PC-3 (cell line): Measurements from ENCODE around the gene FAM13A. TPM values are rescaled to one million over a fixed set of nuclear protein-coding genes. Genes with fewer than 3 reads are reported as not detected.

Source experiments
- ATAC-seq: fragments of 200-7000 bp; cut with Tn5 transposase; 2 replicates; pipeline ENCODE4 v1.9.1; 2020; ENCODE audit warnings: mild to moderate bottlenecking, moderate library complexity
- BruUV-seq: library from RNA; stranded (reverse); fragments of 400-500 nt; replicated peaks from 2 replicates; lab custom pipeline; 2021; lab: Mats Ljungman, UMichigan
- CTCF ChIA-PET: fragments of 300-600 bp; sonication (Branson Sonifier 250); formaldehyde crosslinking; loops from one replicate; lab custom pipeline; 2022; ENCODE audit warnings: antibody characterized with exemption; lab: Charles Lee
- POLR2A ChIA-PET: fragments of 300-600 bp; sonication (Branson Sonifier 250); formaldehyde crosslinking; loops from one replicate; lab custom pipeline; 2022; ENCODE audit warnings: antibody characterized with exemption; ENCODE audit not compliant: unreplicated experiment; lab: Charles Lee
- DNase-seq: peaks from one replicate; pipeline ENCODE4 v3.0.0-alpha.2; 2015
- H2AFZ ChIP-seq: fragments of 300-600 bp; sonication (generic); 2 replicates; pipeline ENCODE4 v1.6.0; 2016; ENCODE audit warnings: antibody characterized with exemption, low read length
- H3F3A ChIP-seq: fragments of 300-600 bp; sonication (generic); one replicate; pipeline ENCODE4 v1.6.0; 2017; ENCODE audit warnings: antibody characterized with exemption, low read length, control low read depth, mild to moderate bottlenecking; ENCODE audit not compliant: unreplicated experiment
- H3K27ac ChIP-seq: fragments of 300-600 bp; sonication (generic); 2 replicates; pipeline ENCODE4 v1.5.1; 2016; ENCODE audit warnings: mild to moderate bottlenecking, low read length
- H3K27me3 ChIP-seq: fragments of 300-600 bp; sonication (generic); 2 replicates; pipeline ENCODE4 v1.6.1; 2016; ENCODE audit warnings: low read length, mixed read lengths
- H3K36me3 ChIP-seq: fragments of 300-600 bp; sonication (generic); 2 replicates; pipeline ENCODE4 v1.6.1; 2016; ENCODE audit warnings: low read depth, mixed run types, low read length, mixed read lengths
- H3K4me1 ChIP-seq: fragments of 300-600 bp; sonication (generic); 2 replicates; pipeline ENCODE4 v1.5.1; 2016; ENCODE audit warnings: low read length; ENCODE audit not compliant: insufficient read depth
- H3K4me2 ChIP-seq: fragments of 300-600 bp; sonication (generic); 2 replicates; pipeline ENCODE4 v1.6.0; 2016; ENCODE audit warnings: low read length
- H3K4me3 ChIP-seq: fragments of 300-600 bp; sonication (generic); 2 replicates; pipeline ENCODE4 v1.5.1; 2016; ENCODE audit warnings: mild to moderate bottlenecking, low read length, mixed read lengths
- H3K79me2 ChIP-seq: fragments of 300-600 bp; sonication (generic); 2 replicates; pipeline ENCODE4 v1.6.1; 2017; ENCODE audit warnings: low read length, mixed read lengths
- H3K9ac ChIP-seq: fragments of 300-600 bp; sonication (generic); 2 replicates; pipeline ENCODE4 v1.6.0; 2016; ENCODE audit warnings: mild to moderate bottlenecking, low read length
- H3K9me2 ChIP-seq: fragments of 300-600 bp; sonication (generic); replicated peaks from 2 replicates; pipeline ENCODE4 v1.6.1; 2016; ENCODE audit warnings: mixed run types, low read length, mixed read lengths
- H3K9me3 ChIP-seq: fragments of 300-600 bp; sonication (generic); 2 replicates; pipeline ENCODE4 v1.6.1; 2016; ENCODE audit warnings: low read length, mixed read lengths
- H4K20me1 ChIP-seq: fragments of 300-600 bp; sonication (generic); 2 replicates; pipeline ENCODE4 v1.6.1; 2016; ENCODE audit warnings: low read length, mixed read lengths
- EZH2 ChIP-seq: fragments of 300-600 bp; sonication (generic); IDR thresholded peaks from one replicate; pipeline ENCODE4 v1.6.1; 2017; ENCODE audit warnings: antibody characterized with exemption, mild to moderate bottlenecking, low read length; ENCODE audit not compliant: unreplicated experiment
- EZH2phosphoT487 ChIP-seq: fragments of 300-600 bp; sonication (generic); IDR thresholded peaks from 2 replicates; pipeline ENCODE4 v1.6.1; 2018; ENCODE audit warnings: mild to moderate bottlenecking, antibody characterized with exemption, low read length, borderline replicate concordance
- intact Hi-C: fragments of 100-400 bp; cut with micrococcal nuclease; formaldehyde crosslinking; loops from 2 replicates; pipeline ENCODE4 v1.9.0; 2023
- total RNA-seq: library from RNA; depleted of rRNA; stranded (reverse); fragments of >200 nt; gene quantifications from 2 replicates; pipeline ENCODE4 v1.2.3, GENCODE V29; 2014
- TF ChIP-seq, protein P1 (sequence below): fragments of 300-600 bp; sonication (generic); conservative IDR thresholded peaks from 2 replicates; pipeline ENCODE4 v1.5.1; 2017; ENCODE audit warnings: antibody characterized with exemption, low read depth, mild to moderate bottlenecking, low read length

FAM13A gene
- total RNA-seq, 1 experiment from 2014 or later: 8.6 TPM

DNA sequence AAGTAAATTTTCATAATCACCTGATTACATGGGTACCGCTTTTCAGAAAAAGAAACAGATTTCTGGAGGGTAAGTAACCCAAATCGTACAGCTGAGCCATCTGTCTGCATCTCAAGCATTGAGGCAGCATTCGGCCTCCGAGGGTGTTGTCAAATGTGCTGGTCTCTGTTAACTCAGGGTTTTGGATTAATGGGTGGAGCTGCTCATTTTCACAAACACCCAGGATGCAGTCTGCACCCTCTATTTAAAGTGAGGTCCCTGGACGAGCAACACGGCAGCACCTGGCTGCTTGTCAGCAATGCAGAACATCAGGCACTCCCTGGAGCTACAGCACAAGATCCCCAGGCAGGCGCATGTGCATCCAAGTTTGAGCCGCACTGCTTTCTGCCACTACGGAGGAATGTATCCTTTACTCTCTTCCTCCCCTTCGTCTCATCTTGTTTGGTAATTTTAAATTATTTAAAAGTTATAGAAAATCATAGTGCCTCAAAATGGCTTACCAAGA, 334.7 kb downstream of the FAM13A start:
- Histone ChIP-seq H4K20me1 (no peaks in the 10 kb centered on the region), H3K4me3 (no peak overlapping the region), H3K9me3 (no peaks in the 10 kb centered on the region), H3K9ac (no peak overlapping the region), H3K9me2 (no peaks in the 10 kb centered on the region), H3F3A (no peaks in the 10 kb centered on the region), H3K4me1 (0 out of 2 replicates have a peak, but pooled peaks cover 6% of the 10 kb centered on the region), H3K36me3 (peaks cover 6% of the 10 kb centered on the region), H3K4me2 (no peak overlapping the region), H2AFZ (no peak overlapping the region), H3K27me3 (no peaks in the 10 kb centered on the region), H3K79me2 (no peaks in the 10 kb centered on the region), H3K27ac (no peak overlapping the region)
- ATAC-seq (no peak), DNase-seq (no peak)
- TF ChIP-seq EZH2 (no peak), EZH2phosphoT487 (no peak)
- TF ChIP-seq, protein P1, sequence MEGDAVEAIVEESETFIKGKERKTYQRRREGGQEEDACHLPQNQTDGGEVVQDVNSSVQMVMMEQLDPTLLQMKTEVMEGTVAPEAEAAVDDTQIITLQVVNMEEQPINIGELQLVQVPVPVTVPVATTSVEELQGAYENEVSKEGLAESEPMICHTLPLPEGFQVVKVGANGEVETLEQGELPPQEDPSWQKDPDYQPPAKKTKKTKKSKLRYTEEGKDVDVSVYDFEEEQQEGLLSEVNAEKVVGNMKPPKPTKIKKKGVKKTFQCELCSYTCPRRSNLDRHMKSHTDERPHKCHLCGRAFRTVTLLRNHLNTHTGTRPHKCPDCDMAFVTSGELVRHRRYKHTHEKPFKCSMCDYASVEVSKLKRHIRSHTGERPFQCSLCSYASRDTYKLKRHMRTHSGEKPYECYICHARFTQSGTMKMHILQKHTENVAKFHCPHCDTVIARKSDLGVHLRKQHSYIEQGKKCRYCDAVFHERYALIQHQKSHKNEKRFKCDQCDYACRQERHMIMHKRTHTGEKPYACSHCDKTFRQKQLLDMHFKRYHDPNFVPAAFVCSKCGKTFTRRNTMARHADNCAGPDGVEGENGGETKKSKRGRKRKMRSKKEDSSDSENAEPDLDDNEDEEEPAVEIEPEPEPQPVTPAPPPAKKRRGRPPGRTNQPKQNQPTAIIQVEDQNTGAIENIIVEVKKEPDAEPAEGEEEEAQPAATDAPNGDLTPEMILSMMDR: no peak
- intact Hi-C loops: no loop called here
- CTCF ChIA-PET: no interaction called here
- POLR2A ChIA-PET: no interaction called here
- BruUV-seq: no TSS peak

DNA sequence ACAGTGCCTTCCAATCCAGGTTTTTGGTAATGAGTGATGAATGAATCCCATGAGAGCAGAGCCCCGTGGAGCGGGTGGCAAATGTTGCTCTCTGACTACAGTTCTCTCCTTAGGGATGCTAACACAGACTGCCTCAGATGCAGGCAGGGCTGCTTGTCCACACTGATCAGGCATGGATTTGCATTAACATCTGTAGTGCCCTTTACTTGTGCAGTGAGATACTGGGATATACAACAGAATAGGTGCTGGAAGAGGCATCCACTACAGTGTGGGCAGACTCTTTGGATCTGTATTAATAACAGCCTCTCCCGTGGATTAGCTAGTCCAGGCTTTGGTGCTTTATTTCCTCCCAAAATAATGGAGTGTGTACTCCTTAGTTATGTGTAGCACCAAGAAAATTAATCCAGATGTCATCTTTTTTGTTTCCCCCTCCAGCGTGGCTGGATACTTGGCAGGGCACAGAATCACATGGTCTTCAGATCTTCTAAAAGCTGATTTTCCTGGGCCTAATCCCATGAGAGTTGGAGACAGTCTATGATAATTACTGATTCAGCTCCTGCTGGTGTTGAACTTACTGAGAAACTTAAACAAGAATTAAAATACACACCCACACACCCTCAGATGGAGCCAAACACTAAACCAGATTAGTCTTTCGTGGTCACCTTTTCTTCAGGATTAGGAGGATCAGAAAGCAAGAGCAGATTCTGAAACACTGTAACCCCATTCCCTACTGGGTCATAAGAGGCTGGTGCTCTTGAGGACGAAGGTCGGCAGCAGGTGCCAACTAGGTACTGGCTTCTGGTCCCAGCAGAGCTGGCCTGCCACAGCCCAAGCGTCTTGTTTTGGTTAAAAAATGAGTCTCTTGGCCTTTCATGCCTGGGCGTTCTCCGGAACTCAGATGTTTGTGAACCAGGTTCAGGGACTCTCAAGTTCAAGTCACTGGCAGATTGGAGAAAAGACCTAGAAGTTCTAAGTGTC, 336.2 kb downstream of the FAM13A start:
- CTCF ChIA-PET: no interaction called here
- H2AFZ ChIP-seq: no peak overlapping the region
- TF ChIP-seq EZH2phosphoT487 (no peak), EZH2 (no peak)
- TF ChIP-seq, protein P1: no peak
- BruUV-seq: no TSS peak
- no peaks in the 10 kb centered on the region for H3K27me3 ChIP-seq
- H3K36me3 ChIP-seq: peaks cover 11% of the 10 kb centered on the region
- H3K9me2 ChIP-seq: no peaks in the 10 kb centered on the region
- intact Hi-C loops: no loop called here
- DNase-seq (no peak), ATAC-seq (no peak)
- no peak overlapping the region for H3K27ac ChIP-seq
- no peaks in the 10 kb centered on the region for H3K9me3 ChIP-seq
- H3K4me1 ChIP-seq: 0 out of 2 replicates have a peak, but pooled peaks cover 2% of the 10 kb centered on the region
- H3K9ac ChIP-seq: no peak overlapping the region
- POLR2A ChIA-PET: no interaction called here
- H3F3A ChIP-seq: no peaks in the 10 kb centered on the region
- H3K4me2 ChIP-seq: no peak overlapping the region
- H3K79me2 ChIP-seq: no peaks in the 10 kb centered on the region
- H4K20me1 ChIP-seq: no peaks in the 10 kb centered on the region
- no peak overlapping the region for H3K4me3 ChIP-seq

DNA sequence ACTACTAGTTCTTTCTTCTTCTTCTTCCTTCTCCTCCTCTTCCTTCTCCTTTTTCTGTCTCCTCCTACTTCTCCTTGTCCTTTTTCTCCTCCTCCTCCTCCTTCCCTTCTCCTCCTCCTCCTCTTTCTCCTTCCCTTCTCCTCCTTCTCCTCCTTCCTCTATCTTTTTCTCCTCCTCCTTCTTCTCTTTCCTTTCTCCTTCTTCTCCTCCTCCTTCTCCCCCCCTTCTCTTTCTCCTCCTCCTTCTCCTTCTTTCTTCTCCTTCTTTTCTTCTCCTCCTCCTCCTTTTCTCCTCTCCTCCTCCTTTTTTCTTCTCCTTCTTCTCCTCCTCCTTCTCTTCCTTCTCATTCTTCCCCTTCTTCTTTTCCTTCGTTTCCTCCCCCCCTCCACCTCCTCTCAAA, 337.6 kb downstream of the FAM13A start:
- ChIA-PET CTCF (no interaction called here), POLR2A (no interaction called here)
- Histone ChIP-seq H3K4me2 (no peak overlapping the region), H4K20me1 (no peaks in the 10 kb centered on the region), H3K9ac (no peak overlapping the region), H3K4me3 (no peak overlapping the region), H3K9me3 (no peaks in the 10 kb centered on the region), H3K9me2 (no peaks in the 10 kb centered on the region), H3F3A (no peaks in the 10 kb centered on the region), H3K27ac (no peak overlapping the region), H3K36me3 (peaks cover 11% of the 10 kb centered on the region), H2AFZ (no peak overlapping the region), H3K27me3 (no peaks in the 10 kb centered on the region), H3K79me2 (no peaks in the 10 kb centered on the region), H3K4me1 (no peaks in the 10 kb centered on the region)
- no TSS peak for BruUV-seq
- DNase-seq (no peak), ATAC-seq (no peak)
- intact Hi-C loops: no loop called here
- TF ChIP-seq, protein P1: no peak
- TF ChIP-seq EZH2 (no peak), EZH2phosphoT487 (no peak)
